ENCODE results near the gene CAPN7. TPM values are rescaled to one million over a fixed set of nuclear protein-coding genes. Genes with fewer than 3 reads are reported as not detected.

The CAPN7 gene
- total and polyA plus RNA-seq, 7 donors, result 12.5 to 70.8 (median 52.8) TPM

DNA sequence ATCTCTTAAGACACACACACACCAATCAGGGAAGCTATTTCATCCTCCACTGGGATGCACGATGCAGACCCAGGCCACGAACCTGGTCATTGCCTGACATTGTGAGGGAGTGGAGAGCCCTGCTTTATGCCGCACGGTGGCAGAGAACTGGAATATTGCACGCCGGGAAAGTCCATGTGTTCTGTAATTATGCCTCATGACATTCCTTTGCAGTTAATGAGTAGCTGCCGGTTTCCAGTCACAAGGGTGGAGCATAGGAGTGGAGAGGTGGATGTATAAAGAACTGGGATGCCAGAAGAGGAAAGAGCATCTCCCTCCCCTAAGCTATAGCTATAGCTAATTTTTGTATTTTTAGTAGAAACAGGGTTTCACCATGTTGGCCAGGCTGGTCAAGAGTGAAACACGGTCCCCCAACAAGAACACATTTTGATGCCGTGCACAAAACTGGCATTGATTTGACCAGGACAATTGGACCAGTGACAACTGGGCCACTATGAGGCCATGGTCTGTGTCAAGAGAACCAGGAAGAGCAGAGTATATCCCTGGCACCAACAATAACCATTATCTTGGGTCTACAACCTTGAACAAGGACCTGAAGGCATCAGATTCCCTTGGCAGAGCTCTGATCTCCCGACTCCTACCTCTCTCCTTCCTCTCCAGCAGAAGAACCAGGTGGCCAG is 74.9 kb downstream of the CAPN7 start:
- H3K9me3 ChIP-seq, result no peaks in the 10 kb centered on the region
- WGBS, 2 donors, result 47 to 78% methylated on average over 10 of the region's 10 CpGs
- TF ChIP-seq, protein P1, sequence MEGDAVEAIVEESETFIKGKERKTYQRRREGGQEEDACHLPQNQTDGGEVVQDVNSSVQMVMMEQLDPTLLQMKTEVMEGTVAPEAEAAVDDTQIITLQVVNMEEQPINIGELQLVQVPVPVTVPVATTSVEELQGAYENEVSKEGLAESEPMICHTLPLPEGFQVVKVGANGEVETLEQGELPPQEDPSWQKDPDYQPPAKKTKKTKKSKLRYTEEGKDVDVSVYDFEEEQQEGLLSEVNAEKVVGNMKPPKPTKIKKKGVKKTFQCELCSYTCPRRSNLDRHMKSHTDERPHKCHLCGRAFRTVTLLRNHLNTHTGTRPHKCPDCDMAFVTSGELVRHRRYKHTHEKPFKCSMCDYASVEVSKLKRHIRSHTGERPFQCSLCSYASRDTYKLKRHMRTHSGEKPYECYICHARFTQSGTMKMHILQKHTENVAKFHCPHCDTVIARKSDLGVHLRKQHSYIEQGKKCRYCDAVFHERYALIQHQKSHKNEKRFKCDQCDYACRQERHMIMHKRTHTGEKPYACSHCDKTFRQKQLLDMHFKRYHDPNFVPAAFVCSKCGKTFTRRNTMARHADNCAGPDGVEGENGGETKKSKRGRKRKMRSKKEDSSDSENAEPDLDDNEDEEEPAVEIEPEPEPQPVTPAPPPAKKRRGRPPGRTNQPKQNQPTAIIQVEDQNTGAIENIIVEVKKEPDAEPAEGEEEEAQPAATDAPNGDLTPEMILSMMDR (IDR thresholded peaks at IDR 0.05), result no peak
- TF ChIP-seq EP300 (IDR thresholded peaks at IDR 0.05) (no peak), POLR2A (IDR thresholded peaks at IDR 0.05) (no peak), POLR2AphosphoS5 (IDR thresholded peaks at IDR 0.05) (no peak)
- H3K27ac ChIP-seq, result no peak overlapping the region
- intact Hi-C loops (cut with DNase I), result no loop called here
- no peak overlapping the region for H3K4me3 ChIP-seq
- no peaks in the 10 kb centered on the region for H3K36me3 ChIP-seq
- H3K4me1 ChIP-seq, result peaks cover 0 to 7% (median 3%) of the 10 kb centered on the region in 4 donors
- no peak for DNase-seq
- H3K27me3 ChIP-seq, result no peaks in the 10 kb centered on the region

DNA sequence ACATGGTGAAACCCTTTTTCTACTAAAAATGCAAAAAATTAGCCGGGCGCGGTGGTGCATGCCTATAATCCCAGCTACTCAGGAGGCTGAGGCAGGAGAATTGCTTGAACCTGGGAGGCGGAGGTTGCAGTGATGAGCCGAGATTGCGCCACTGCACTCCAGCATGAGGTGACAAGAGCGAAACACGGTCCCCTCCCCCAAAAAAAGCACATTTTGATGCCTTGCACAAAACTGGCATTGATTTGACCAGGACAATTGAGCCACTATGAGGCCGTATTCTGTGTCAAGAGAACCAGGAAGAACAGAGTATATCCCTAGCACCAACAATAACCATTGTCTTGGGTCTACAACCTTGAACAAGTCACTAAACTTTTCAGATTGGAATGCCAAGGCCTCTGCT is 75.8 kb downstream of the CAPN7 start:
- Histone ChIP-seq H3K27ac (no peak overlapping the region), H3K4me1 (peaks cover 0 to 7% (median 4%) of the 10 kb centered on the region in 4 donors), H3K4me3 (no peak overlapping the region), H3K9me3 (no peaks in the 10 kb centered on the region), H3K27me3 (no peaks in the 10 kb centered on the region), H3K36me3 (no peaks in the 10 kb centered on the region)
- DNase-seq, result no peak
- TF ChIP-seq EP300 (IDR thresholded peaks at IDR 0.05) (no peak), POLR2AphosphoS5 (IDR thresholded peaks at IDR 0.05) (no peak), POLR2A (IDR thresholded peaks at IDR 0.05) (no peak)
- TF ChIP-seq, protein P1 (IDR thresholded peaks at IDR 0.05), result no peak
- intact Hi-C loops (cut with DNase I), result no loop called here
- WGBS, 2 donors, result 95 to 96% methylated on average over 9 of the region's 9 CpGs

DNA sequence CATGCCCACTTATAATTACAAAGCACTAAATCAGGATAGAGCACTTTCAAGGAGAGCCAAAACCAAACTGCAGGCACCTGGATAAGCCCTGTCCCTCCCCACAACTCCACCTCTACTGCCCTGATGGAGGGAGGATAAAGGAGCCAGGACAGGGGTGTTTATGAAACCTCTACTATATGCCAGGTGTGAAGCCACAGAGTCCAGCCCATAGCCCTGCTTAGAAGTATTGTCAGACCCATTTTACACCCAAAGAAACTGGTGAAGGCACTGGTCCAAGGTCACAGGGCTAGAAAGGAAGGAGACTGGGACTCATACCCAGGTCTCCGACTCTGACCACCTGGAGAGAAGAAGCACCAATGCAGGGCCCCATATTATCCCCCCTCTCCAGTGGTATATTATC is 77.7 kb downstream of the CAPN7 start:
- intact Hi-C loops (cut with DNase I), result no loop called here
- DNase-seq, result no peak
- H3K27ac ChIP-seq, result no peak overlapping the region
- no peaks in the 10 kb centered on the region for H3K27me3 ChIP-seq
- H3K36me3 ChIP-seq, result no peaks in the 10 kb centered on the region
- TF ChIP-seq EP300 (IDR thresholded peaks at IDR 0.05), result no peak
- no peak for TF ChIP-seq POLR2AphosphoS5 (IDR thresholded peaks at IDR 0.05)
- TF ChIP-seq POLR2A (IDR thresholded peaks at IDR 0.05), result no peak
- TF ChIP-seq, protein P1 (IDR thresholded peaks at IDR 0.05), result no peak
- H3K4me3 ChIP-seq, result no peak overlapping the region
- WGBS, 2 donors, result 83 to 96% methylated on average over 1 of the region's 1 CpG
- H3K4me1 ChIP-seq, result peaks cover 0 to 19% (median 17%) of the 10 kb centered on the region in 4 donors
- H3K9me3 ChIP-seq, result no peaks in the 10 kb centered on the region

DNA sequence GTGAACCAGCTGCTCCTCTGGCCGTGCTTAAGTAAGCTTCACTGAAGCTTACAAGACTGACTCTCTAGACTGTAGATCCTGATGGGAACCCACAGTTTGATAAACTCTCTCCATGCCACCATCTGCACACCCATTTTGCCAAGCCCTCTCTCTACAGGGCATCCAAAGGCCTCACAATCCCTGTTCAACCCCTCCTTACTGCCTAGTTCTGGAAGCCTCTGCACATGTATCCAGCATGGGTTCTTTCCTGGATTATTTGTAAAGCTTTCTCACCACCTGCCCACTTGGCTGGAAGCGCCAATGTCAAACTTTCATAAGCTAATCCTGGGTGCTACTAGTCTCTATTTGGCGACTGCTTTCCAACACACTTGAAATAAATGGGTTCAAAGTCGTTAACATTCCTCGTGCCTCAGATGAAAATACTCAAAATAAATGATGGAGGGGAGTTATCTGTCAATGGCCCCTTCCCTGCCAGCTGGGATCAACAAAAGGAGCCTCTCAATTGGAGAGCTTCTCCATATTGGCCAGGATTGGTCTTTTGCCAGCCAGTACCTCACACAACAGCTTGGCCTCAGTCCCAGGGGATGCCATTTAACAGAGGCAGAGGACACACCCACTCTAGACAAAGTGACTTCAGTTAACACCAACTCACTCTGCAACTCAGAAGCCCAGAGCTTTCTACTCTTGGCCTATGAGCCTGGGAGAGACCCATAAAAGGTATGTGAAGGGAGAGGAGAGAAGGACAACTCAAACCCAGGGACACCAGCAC is 78.3 kb downstream of the CAPN7 start:
- 79 to 83% methylated on average over 5 of the region's 5 CpGs for WGBS, 2 donors
- no peak for DNase-seq
- peaks cover 0 to 19% (median 17%) of the 10 kb centered on the region in 4 donors for H3K4me1 ChIP-seq
- H3K36me3 ChIP-seq, result no peaks in the 10 kb centered on the region
- TF ChIP-seq EP300 (IDR thresholded peaks at IDR 0.05) (no peak), POLR2A (IDR thresholded peaks at IDR 0.05) (no peak), POLR2AphosphoS5 (IDR thresholded peaks at IDR 0.05) (no peak)
- TF ChIP-seq, protein P1 (IDR thresholded peaks at IDR 0.05), result no peak
- intact Hi-C loops (cut with DNase I), result no loop called here
- no peaks in the 10 kb centered on the region for H3K9me3 ChIP-seq
- no peaks in the 10 kb centered on the region for H3K27me3 ChIP-seq
- no peak overlapping the region for H3K4me3 ChIP-seq
- H3K27ac ChIP-seq, result peak overlapping the region in 1 of 4 donors; percentile 4

All from sigmoid colon (tissue), 7 donors.